ENCODE results near the gene CFAP74.

The CFAP74 gene

GRCh38 chr1:2045468-2046173 is 42.0 kb upstream of the CFAP74 start:
- Histone ChIP-seq H3K9me3 (ENCODE audit: control insufficient read depth, insufficient read depth, low read length) (no peaks in the 10 kb centered on the region), H3K36me3 (ENCODE audit: insufficient read depth, low read length) (no peaks in the 10 kb centered on the region), H3K4me1 (ENCODE audit: insufficient read depth, low read length) (peaks cover 3% of the 10 kb centered on the region; the same call in 1 of the 2 replicates), H3K9ac (ENCODE audit: low read depth, low read length) (no peak overlapping the region)

- Histone ChIP-seq H3K4me1 (ENCODE audit: insufficient read depth, low read length) (peaks cover 3% of the 10 kb centered on the region; the same call in 1 of the 2 replicates), H3K36me3 (ENCODE audit: insufficient read depth, low read length) (no peaks in the 10 kb centered on the region), H3K9me3 (ENCODE audit: control insufficient read depth, insufficient read depth, low read length) (no peaks in the 10 kb centered on the region), H3K9ac (ENCODE audit: low read depth, low read length) (peak overlapping the region; percentile 40; the same call in 1 of the 2 replicates)
Measured at GRCh38 chr1:2044510-2045319, 41.1 kb upstream of the CFAP74 start.

- Histone ChIP-seq H3K9ac (ENCODE audit: low read depth, low read length) (no peak overlapping the region), H3K9me3 (ENCODE audit: control insufficient read depth, insufficient read depth, low read length) (no peaks in the 10 kb centered on the region), H3K36me3 (ENCODE audit: insufficient read depth, low read length) (no peaks in the 10 kb centered on the region), H3K4me1 (ENCODE audit: insufficient read depth, low read length) (peaks cover 3% of the 10 kb centered on the region; the same call in 1 of the 2 replicates)
Measured at GRCh38 chr1:2043886-2044285, 40.3 kb upstream of the CFAP74 start.

GRCh38 chr1:2042830-2043773 is 39.5 kb upstream of the CFAP74 start:
- Histone ChIP-seq H3K9me3 (ENCODE audit: control insufficient read depth, insufficient read depth, low read length) (no peaks in the 10 kb centered on the region), H3K36me3 (ENCODE audit: insufficient read depth, low read length) (no peaks in the 10 kb centered on the region), H3K4me1 (ENCODE audit: insufficient read depth, low read length) (peaks cover 1% of the 10 kb centered on the region; the same call in 1 of the 2 replicates), H3K9ac (ENCODE audit: low read depth, low read length) (no peak overlapping the region)

GRCh38 chr1:2041887-2042286 is 38.3 kb upstream of the CFAP74 start:
- H3K9ac ChIP-seq (ENCODE audit: low read depth, low read length) = no peak overlapping the region
- no peaks in the 10 kb centered on the region; the same call in 1 of the 2 replicates for H3K4me1 ChIP-seq (ENCODE audit: insufficient read depth, low read length)
- H3K36me3 ChIP-seq (ENCODE audit: insufficient read depth, low read length) = no peaks in the 10 kb centered on the region
- no peaks in the 10 kb centered on the region for H3K9me3 ChIP-seq (ENCODE audit: control insufficient read depth, insufficient read depth, low read length)

- H3K9me3 ChIP-seq (ENCODE audit: control insufficient read depth, insufficient read depth, low read length) = no peaks in the 10 kb centered on the region
- H3K9ac ChIP-seq (ENCODE audit: low read depth, low read length) = no peak overlapping the region
- no peaks in the 10 kb centered on the region for H3K36me3 ChIP-seq (ENCODE audit: insufficient read depth, low read length)
- H3K4me1 ChIP-seq (ENCODE audit: insufficient read depth, low read length) = no peaks in the 10 kb centered on the region; the same call in 1 of the 2 replicates
Measured at GRCh38 chr1:2041305-2041704, 37.7 kb upstream of the CFAP74 start.

GRCh38 chr1:2039251-2039650 is 35.7 kb upstream of the CFAP74 start:
- H3K4me1 ChIP-seq (ENCODE audit: insufficient read depth, low read length) = no peaks in the 10 kb centered on the region
- no peaks in the 10 kb centered on the region for H3K9me3 ChIP-seq (ENCODE audit: control insufficient read depth, insufficient read depth, low read length)
- H3K36me3 ChIP-seq (ENCODE audit: insufficient read depth, low read length) = no peaks in the 10 kb centered on the region
- no peak overlapping the region for H3K9ac ChIP-seq (ENCODE audit: low read depth, low read length)

GRCh38 chr1:2038229-2038628 is 34.6 kb upstream of the CFAP74 start:
- no peaks in the 10 kb centered on the region for H3K36me3 ChIP-seq (ENCODE audit: insufficient read depth, low read length)

GRCh38 chr1:2037314-2037979 is 33.9 kb upstream of the CFAP74 start:
- Histone ChIP-seq H3K36me3 (ENCODE audit: insufficient read depth, low read length) (no peaks in the 10 kb centered on the region), H3K9me3 (ENCODE audit: control insufficient read depth, insufficient read depth, low read length) (no peaks in the 10 kb centered on the region), H3K9ac (ENCODE audit: low read depth, low read length) (no peak overlapping the region), H3K4me1 (ENCODE audit: insufficient read depth, low read length) (peaks cover 1% of the 10 kb centered on the region; the same call in 1 of the 2 replicates)

More at GRCh38 chr1:2038229-2038628, 34.6 kb upstream of the CFAP74 start:
- Histone ChIP-seq H3K9ac (ENCODE audit: low read depth, low read length) (no peak overlapping the region), H3K9me3 (ENCODE audit: control insufficient read depth, insufficient read depth, low read length) (no peaks in the 10 kb centered on the region), H3K4me1 (ENCODE audit: insufficient read depth, low read length) (no peaks in the 10 kb centered on the region)

- H3K36me3 ChIP-seq (ENCODE audit: insufficient read depth, low read length) = no peaks in the 10 kb centered on the region
- peaks cover 3% of the 10 kb centered on the region; the same call in 1 of the 2 replicates for H3K4me1 ChIP-seq (ENCODE audit: insufficient read depth, low read length)
- no peak overlapping the region for H3K9ac ChIP-seq (ENCODE audit: low read depth, low read length)
- no peaks in the 10 kb centered on the region for H3K9me3 ChIP-seq (ENCODE audit: control insufficient read depth, insufficient read depth, low read length)
Measured at GRCh38 chr1:2036287-2036686, 32.7 kb upstream of the CFAP74 start.

GRCh38 chr1:2033165-2033564 is 29.6 kb upstream of the CFAP74 start:
- Histone ChIP-seq H3K4me1 (ENCODE audit: insufficient read depth, low read length) (peaks cover 3% of the 10 kb centered on the region; the same call in 1 of the 2 replicates), H3K9ac (ENCODE audit: low read depth, low read length) (no peak overlapping the region), H3K9me3 (ENCODE audit: control insufficient read depth, insufficient read depth, low read length) (no peaks in the 10 kb centered on the region), H3K36me3 (ENCODE audit: insufficient read depth, low read length) (no peaks in the 10 kb centered on the region)

GRCh38 chr1:2032737-2033136 is 29.2 kb upstream of the CFAP74 start:
- Histone ChIP-seq H3K4me1 (ENCODE audit: insufficient read depth, low read length) (peaks cover 3% of the 10 kb centered on the region; the same call in 1 of the 2 replicates), H3K9me3 (ENCODE audit: control insufficient read depth, insufficient read depth, low read length) (no peaks in the 10 kb centered on the region), H3K9ac (ENCODE audit: low read depth, low read length) (no peak overlapping the region), H3K36me3 (ENCODE audit: insufficient read depth, low read length) (no peaks in the 10 kb centered on the region)

Measured in ES-I3 (cell line).